Spinal cord (tissue), 10 donors: ENCODE results near the gene SEBOX. TPM values are rescaled to one million over a fixed set of nuclear protein-coding genes. Genes with fewer than 3 reads are reported as not detected.
A peak's percentile ranks its signal among the peaks of the same experiment; 100 is the strongest.

Experiments used
- DNase-seq, 6 donors: peaks; one replicate each; pipeline versions ENCODE4 v3.0.0 to v3.0.0-alpha.2; 2013 to 2015; ENCODE audit warnings: low spot score in 6 of 6, low read depth in 4 of 6
- H3K27ac ChIP-seq: one replicate; pipeline ENCODE4 v1.5.1; 2013; ENCODE audit warnings: low read depth, low read length, control low read depth
- H3K27me3 ChIP-seq: one replicate; pipeline ENCODE4 v1.6.1; 2013; ENCODE audit warnings: low read length; ENCODE audit not compliant: control insufficient read depth, insufficient read depth
- H3K36me3 ChIP-seq: one replicate; pipeline ENCODE4 v1.6.1; 2013; ENCODE audit warnings: low read length; ENCODE audit not compliant: control insufficient read depth, insufficient read depth
- H3K4me1 ChIP-seq: one replicate; pipeline ENCODE4 v1.6.1; 2013; ENCODE audit warnings: low read length; ENCODE audit not compliant: control insufficient read depth, insufficient read depth
- H3K4me3 ChIP-seq: one replicate; pipeline ENCODE4 v1.5.1; 2013; ENCODE audit warnings: low read depth, low read length, control low read depth
- H3K9me3 ChIP-seq: one replicate; pipeline ENCODE4 v1.6.1; 2013; ENCODE audit warnings: low read length; ENCODE audit not compliant: control insufficient read depth, insufficient read depth
- WGBS: methylation state at CpG from one replicate; pipeline ENCODE4 v1.1.5; 2013; ENCODE audit warnings: missing lambda C conversion rate; ENCODE audit not compliant: insufficient coverage; 5-methylcytosine and 5-hydroxymethylcytosine counted together
- polyA plus RNA-seq, 2 donors: library from polyadenylated mRNA; unstranded; fragments of 120-200 nt; gene quantifications; one replicate each; pipeline ENCODE4 v1.2.1, GENCODE V29; 2013; ENCODE audit not compliant: insufficient read length in 2 of 2
- total RNA-seq, 2 donors: library from RNA; depleted of rRNA in 1 of 2; stranded (reverse); fragments of 120-200 nt in 1 of 2; fragments of >200 nt in 1 of 2; gene quantifications; one replicate each; pipeline versions ENCODE4 v1.2.3 to v1.2.4, GENCODE V29; 2013 to 2014
- donor health status: healthy.

Gene SEBOX
- total and polyA plus RNA-seq, 4 donors: 0.32 TPM; not detected in 3

DNA sequence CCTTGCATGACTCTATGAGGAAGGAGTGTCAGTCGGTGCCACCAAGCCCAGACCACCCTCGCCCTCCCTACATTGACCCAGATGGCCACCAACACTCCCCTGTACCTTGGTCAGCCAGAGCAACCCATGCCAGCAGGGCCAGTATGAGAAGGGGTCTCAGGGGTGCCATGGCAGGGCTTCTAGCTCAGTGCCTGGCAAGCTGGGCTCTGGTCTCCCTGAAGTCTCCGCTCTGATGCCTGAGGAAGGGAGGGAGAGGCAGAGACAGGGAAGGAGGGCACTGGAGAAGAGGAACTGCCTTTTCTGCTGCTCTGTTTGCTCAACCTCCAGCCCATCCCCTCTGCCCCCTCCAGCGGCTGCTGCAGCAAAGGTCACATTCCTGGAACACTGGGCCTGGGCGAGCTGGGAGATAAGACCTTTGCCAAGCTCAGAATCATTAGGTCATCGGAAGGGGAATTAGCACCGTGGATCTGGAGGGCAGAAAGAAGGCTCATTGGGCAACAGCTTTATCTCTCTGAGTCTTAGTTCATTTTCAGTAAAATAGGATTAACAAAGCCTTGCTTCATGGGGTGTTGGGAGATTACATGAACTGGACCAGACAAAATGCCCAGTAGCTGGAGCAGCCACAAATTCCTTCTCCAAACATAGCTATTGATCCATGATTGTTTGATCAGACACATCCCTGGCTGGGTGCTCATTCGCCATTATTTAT, 5.2 kb upstream of the SEBOX start, which contains the start of gene VTN:
Gene VTN (minus strand): TSS at position 273 of the 709 bp plus-strand sequence. CDS start 104 bp downstream, at position 169.
- H3K9me3 ChIP-seq: no peaks in the 10 kb centered on the region
- DNase-seq: no peak
- peaks cover 40% of the 10 kb centered on the region for H3K36me3 ChIP-seq
- H3K4me1 ChIP-seq: peaks cover 34% of the 10 kb centered on the region
- WGBS: 48% methylated on average over 5 of the region's 8 CpGs
- no peaks in the 10 kb centered on the region for H3K27me3 ChIP-seq
- H3K27ac ChIP-seq: peak within 1 kb of the TSS; percentile 82
- H3K4me3 ChIP-seq: peak within 1 kb of the TSS; percentile 73

DNA sequence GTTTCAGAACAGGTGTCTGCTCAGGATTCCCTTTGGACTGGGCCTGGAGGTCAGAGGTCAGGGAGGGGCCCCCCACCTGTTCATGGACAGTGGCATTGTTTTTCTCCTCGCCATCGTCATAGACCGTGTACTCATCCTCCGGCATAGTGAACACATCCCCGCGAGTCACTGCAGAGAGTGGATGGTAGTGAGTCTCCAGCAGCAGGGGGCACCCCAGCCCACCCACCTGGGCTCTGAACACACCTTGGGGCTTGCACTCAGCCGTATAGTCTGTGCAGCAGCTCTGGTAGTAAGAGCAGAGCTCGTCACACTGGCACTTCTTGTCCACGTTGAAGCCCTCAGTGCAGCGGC, 4.7 kb upstream of the SEBOX start:
- no peak overlapping the region for H3K4me3 ChIP-seq
- no peak overlapping the region for H3K27ac ChIP-seq
- no peaks in the 10 kb centered on the region for H3K9me3 ChIP-seq
- WGBS: 83% methylated on average over 10 of the region's 10 CpGs
- H3K36me3 ChIP-seq: peaks cover 44% of the 10 kb centered on the region
- no peak for DNase-seq
- H3K4me1 ChIP-seq: peaks cover 32% of the 10 kb centered on the region
- no peaks in the 10 kb centered on the region for H3K27me3 ChIP-seq

DNA sequence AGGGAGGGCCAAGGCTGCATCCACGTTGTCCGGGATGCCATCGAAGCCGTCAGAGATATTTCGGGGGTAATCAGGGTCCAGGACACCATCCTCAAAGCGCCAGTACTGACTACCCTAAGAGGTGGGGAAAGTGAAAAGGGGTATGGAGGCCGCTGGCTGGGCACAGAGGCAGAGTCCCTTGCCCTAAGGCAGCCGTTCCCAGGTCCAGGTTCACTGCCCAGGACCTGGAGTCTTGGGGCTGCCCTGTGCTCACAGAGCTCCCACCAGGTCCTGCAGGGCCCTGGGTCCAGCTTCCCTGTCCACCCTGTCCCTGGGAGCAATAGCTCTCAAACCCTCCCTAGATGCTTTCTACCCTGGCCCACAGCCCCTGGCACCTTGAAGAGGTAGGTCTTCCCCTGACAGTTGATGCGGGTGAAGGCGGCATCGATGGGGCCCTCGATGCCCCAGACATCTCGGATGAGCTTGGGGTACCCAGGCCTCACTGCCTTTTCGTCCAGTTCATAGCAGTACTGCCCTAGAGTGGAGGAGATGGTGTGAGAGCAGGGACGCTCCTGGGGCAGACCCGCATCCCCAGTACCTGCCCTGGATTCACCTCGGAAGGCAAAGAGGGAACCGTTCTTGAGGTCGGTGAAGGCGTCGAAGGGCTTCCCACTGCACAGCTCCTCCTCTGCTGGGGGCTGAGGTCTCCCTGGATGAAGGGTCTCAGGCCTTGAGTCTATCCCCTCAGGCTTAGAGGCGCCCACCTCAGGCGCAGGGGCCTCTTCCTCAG, 4.1 kb upstream of the SEBOX start:
- Histone ChIP-seq H3K36me3 (peaks cover 44% of the 10 kb centered on the region), H3K27ac (no peak overlapping the region), H3K27me3 (no peaks in the 10 kb centered on the region), H3K4me1 (peaks cover 27% of the 10 kb centered on the region), H3K4me3 (no peak overlapping the region), H3K9me3 (no peaks in the 10 kb centered on the region)
- DNase-seq: no peak
- 90% methylated on average over 23 of the region's 23 CpGs for WGBS

DNA sequence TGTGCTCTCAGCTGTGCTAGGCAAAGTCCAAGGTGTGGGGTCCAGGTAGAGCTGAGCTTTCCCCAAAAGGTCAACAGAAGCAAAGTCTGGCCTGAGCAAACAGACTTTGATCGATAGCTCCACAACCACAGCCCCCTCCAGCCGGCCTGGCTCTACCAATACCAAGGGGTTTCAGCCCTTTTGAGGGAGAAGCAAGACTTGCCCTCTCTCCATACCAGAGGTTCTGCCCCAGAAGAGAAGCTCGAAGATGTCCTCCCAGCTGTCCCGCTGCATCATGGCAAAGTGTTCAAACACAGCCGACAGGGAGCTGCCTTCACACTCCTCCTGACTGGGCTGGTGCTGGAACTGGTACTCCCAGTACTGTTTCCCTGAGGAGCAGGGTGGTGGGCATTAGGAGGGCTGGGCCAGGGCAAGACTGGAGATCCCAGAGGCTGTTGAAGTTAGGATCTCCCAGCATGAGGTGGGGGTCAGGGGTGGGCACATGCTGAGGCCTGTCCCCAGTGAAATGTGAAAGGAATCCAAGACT, 3.4 kb upstream of the SEBOX start:
- WGBS: 88% methylated on average over 4 of the region's 5 CpGs
- H3K27me3 ChIP-seq: no peaks in the 10 kb centered on the region
- DNase-seq: no peak

DNA sequence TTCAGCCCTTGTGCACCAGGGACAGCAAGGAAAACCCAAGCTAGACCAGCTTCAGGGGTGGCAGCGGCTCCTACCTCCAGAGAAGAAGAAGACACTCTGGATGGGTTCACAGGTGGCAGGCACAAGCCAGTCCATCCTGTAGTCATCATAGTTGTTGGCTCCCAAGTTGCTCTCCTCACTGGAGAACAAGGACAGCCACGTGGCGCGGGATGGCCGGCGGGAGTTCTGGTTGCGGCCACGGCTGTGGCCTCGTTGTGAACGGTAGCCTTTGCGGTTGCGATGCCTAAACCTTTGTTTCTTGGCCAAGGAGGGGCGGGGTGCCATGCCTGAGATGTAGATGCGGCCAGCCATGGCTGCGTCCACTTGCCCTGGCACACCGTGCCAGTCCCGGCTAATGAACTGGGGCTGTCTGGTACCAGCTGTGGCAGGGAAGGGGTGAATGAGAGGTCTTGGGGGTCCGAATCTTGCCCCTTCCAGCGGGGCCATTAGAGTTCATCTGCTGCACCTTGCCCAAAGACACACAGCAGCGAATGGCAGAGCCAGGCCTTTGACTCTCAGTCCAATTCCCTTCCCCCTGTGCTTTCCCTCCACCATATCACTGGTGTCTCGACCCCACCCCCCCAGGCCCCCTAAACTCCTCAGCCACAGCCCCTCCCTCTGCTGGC, 2.8 kb upstream of the SEBOX start:
- H3K36me3 ChIP-seq: peaks cover 52% of the 10 kb centered on the region
- WGBS: 93% methylated on average over 18 of the region's 21 CpGs
- H3K27me3 ChIP-seq: no peaks in the 10 kb centered on the region
- DNase-seq: no peak
- no peak overlapping the region for H3K27ac ChIP-seq
- H3K4me1 ChIP-seq: peaks cover 14% of the 10 kb centered on the region
- no peaks in the 10 kb centered on the region for H3K9me3 ChIP-seq
- no peak overlapping the region for H3K4me3 ChIP-seq

More for the DNA sequence above, 3.4 kb upstream of the SEBOX start:
- Histone ChIP-seq H3K27ac (no peak overlapping the region), H3K9me3 (no peaks in the 10 kb centered on the region), H3K36me3 (peaks cover 47% of the 10 kb centered on the region), H3K4me1 (peaks cover 20% of the 10 kb centered on the region), H3K4me3 (no peak overlapping the region)

DNA sequence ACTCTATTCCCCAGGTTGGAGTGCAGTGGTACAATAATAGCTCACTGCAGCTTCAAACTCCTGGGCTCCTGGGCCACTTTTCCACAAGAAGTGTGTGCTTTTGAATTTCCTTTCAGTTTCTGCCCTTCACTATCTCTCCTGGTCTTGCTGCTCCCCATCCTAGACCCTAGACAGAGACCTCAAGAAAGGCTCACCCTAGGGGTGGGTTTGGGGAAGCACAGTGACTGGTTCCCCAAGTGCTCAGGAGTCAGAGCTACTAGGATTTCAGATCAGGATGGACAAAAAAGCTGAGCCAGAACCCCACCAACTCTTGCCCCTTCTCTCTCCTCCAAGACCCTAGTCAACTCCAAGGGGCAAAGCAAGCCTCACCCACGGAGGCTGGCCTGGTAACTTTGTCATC, 1.6 kb upstream of the SEBOX start:
- peaks cover 8% of the 10 kb centered on the region for H3K4me1 ChIP-seq
- H3K9me3 ChIP-seq: no peaks in the 10 kb centered on the region
- 86% methylated on average over 1 of the region's 1 CpG for WGBS
- H3K4me3 ChIP-seq: no peak overlapping the region
- DNase-seq: no peak
- no peaks in the 10 kb centered on the region for H3K27me3 ChIP-seq
- H3K36me3 ChIP-seq: peaks cover 56% of the 10 kb centered on the region
- H3K27ac ChIP-seq: no peak overlapping the region

DNA sequence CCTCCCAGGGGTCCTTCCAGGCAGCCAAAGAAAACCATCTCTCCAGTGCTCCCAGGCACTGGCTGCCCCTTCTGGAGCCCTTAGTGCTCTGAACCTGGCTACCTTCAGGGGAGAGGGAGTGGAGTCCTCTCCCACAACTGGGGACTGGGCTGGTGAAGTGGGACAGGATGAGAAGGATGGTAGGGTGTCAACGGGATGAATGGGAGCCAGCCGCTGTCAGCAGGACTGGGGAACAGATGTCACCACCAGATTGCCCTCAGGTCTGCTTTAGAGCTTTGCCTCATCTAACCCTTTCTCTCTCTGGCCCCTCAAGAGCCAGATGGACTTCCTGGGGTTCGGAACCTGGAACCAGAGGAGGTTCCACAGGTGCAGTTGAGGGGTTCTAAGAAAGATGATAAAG, 488 bp upstream of the SEBOX start:
- Histone ChIP-seq H3K4me1 (peaks cover 5% of the 10 kb centered on the region), H3K36me3 (peaks cover 67% of the 10 kb centered on the region), H3K9me3 (no peaks in the 10 kb centered on the region), H3K27ac (no peak overlapping the region), H3K27me3 (no peaks in the 10 kb centered on the region), H3K4me3 (no peak overlapping the region)
- no peak for DNase-seq
- WGBS: no CpG with 5 or more reads among the region's 3 CpGs

DNA sequence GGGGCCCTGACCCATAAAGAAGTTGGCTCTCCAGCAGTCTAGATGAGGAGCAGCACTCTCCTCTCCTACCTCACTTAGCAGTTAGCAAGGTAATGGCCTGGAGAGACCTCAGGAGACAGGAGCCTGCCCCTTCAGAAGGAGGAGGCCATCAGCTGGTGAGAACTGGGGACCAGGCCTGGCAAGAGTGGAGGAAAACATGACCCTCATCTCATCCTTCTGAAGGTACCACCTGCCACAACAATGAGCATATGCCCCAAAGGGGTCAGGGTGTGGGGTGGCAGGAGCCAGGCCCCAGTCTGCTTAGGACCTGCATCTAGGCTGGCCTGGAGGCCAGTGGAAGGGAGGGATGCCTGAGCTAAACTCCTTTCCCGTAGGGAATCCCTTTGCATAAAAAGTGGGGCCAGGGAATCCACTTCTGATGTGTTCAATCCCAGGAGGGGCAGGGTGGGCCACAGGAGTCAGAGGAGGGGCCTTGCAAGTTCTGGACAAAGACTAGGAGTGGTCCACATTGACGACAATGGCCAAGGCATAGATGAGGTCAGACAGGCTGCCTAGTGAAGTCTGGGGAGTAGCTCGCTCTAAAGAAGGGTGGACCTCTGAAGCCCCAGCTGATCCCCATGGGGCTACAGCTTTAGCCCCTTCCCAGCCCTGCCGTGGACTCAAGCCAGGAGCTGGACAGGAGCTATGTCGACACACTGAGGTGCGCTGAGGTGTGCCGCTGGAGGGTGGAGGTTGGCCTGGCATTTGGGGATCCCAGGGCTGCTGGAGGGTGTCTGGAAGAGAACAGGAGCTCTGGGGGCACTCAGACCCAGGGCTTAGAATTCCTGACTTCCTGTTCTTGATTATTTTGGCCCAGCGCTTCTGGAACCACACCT, 986 bp downstream of the SEBOX start:
- H3K36me3 ChIP-seq: peaks cover 74% of the 10 kb centered on the region
- DNase-seq: no peak
- H3K9me3 ChIP-seq: no peaks in the 10 kb centered on the region
- 95% methylated on average over 7 of the region's 8 CpGs for WGBS
- H3K4me3 ChIP-seq: no peak overlapping the region
- no peak overlapping the region for H3K27ac ChIP-seq
- no peaks in the 10 kb centered on the region for H3K4me1 ChIP-seq
- H3K27me3 ChIP-seq: no peaks in the 10 kb centered on the region

DNA sequence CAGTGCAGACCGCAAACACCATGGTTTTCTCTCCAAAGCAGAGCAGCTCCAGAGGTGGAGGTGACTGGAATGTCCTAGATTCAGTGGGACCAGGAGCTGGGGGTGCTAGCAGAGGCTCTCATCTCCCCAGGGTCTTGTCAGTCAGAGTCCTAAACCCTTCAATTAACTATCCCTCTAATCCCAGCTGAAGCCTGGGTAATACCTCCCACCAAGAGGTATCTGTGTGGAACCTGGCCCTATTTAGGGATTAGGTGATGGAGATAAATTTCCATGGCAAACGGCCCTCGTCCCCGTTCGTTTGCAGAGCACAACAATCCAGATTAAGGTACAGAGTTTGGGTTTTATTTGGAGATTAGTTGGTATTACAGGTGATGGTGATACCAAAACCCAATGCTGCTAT, 1.8 kb downstream of the SEBOX start:
- H3K4me3 ChIP-seq: no peak overlapping the region
- H3K27ac ChIP-seq: no peak overlapping the region
- H3K36me3 ChIP-seq: peaks cover 74% of the 10 kb centered on the region
- no peak for DNase-seq
- no peaks in the 10 kb centered on the region for H3K9me3 ChIP-seq
- WGBS: no CpG with 5 or more reads among the region's 5 CpGs
- H3K27me3 ChIP-seq: no peaks in the 10 kb centered on the region
- H3K4me1 ChIP-seq: no peaks in the 10 kb centered on the region
